H9 (cell line): ENCODE data around the gene GPATCH2. TPM values are rescaled to one million over a fixed set of nuclear protein-coding genes. Genes with fewer than 3 reads are reported as not detected.

Experiments used
- DNase-seq: peaks from one replicate; pipeline ENCODE4 v3.0.0-alpha.2; 2017
- H2AFZ ChIP-seq: one replicate; pipeline ENCODE4 v1.6.1; 2013; ENCODE audit warnings: mild to moderate bottlenecking, low read length, control low read depth, moderate library complexity
- H2AK5ac ChIP-seq: 2 replicates; pipeline ENCODE4 v1.6.1; 2013; ENCODE audit warnings: low read length, control low read depth, mixed read lengths; ENCODE audit not compliant: insufficient read length
- H2BK120ac ChIP-seq: one replicate; pipeline ENCODE4 v1.6.1; 2013; ENCODE audit warnings: low read depth, mild to moderate bottlenecking, low read length, control low read depth, inconsistent platforms; ENCODE audit not compliant: poor library complexity, severe bottlenecking
- H2BK12ac ChIP-seq: 2 replicates; pipeline ENCODE4 v1.6.1; 2013; ENCODE audit warnings: low read length, control low read depth, mixed read lengths, low read depth; ENCODE audit not compliant: insufficient read length
- H2BK15ac ChIP-seq: 2 replicates; pipeline ENCODE4 v1.6.1; 2013; ENCODE audit warnings: low read depth, low read length, control low read depth
- H2BK20ac ChIP-seq: one replicate; pipeline ENCODE4 v1.6.1; 2013; ENCODE audit warnings: low read depth, mild to moderate bottlenecking, low read length, control low read depth, inconsistent platforms; ENCODE audit not compliant: poor library complexity, severe bottlenecking
- H2BK5ac ChIP-seq: 2 replicates; pipeline ENCODE4 v1.6.1; 2013; ENCODE audit warnings: low read length, control low read depth, mixed read lengths; ENCODE audit not compliant: insufficient read length
- H3K14ac ChIP-seq: 2 replicates; pipeline ENCODE4 v1.6.1; 2013; ENCODE audit warnings: low read length, control low read depth; ENCODE audit not compliant: insufficient read depth
- H3K18ac ChIP-seq: 2 replicates; pipeline ENCODE4 v1.6.1; 2013; ENCODE audit warnings: low read depth, mild to moderate bottlenecking, mixed read lengths, low read length, control low read depth; ENCODE audit not compliant: insufficient read length
- H3K23ac ChIP-seq: 2 replicates; pipeline ENCODE4 v1.6.1; 2013; ENCODE audit warnings: low read length, control low read depth, mixed read lengths, low read depth; ENCODE audit not compliant: insufficient read length
- H3K23me2 ChIP-seq: 2 replicates; pipeline ENCODE4 v1.6.1; 2013; ENCODE audit warnings: low read depth, mild to moderate bottlenecking, mixed read lengths, low read length, control low read depth; ENCODE audit not compliant: insufficient read length, poor library complexity, severe bottlenecking
- H3K27ac ChIP-seq: 2 replicates; pipeline ENCODE4 v1.5.1; 2013; ENCODE audit warnings: low read length, control low read depth, mixed read lengths, low read depth; ENCODE audit not compliant: insufficient read length
- H3K27me3 ChIP-seq: 2 replicates; pipeline ENCODE4 v1.6.1; 2013; ENCODE audit warnings: low read length, control low read depth, inconsistent platforms; ENCODE audit not compliant: insufficient read depth
- H3K4ac ChIP-seq: 2 replicates; pipeline ENCODE4 v1.6.1; 2013; ENCODE audit warnings: low read depth, mild to moderate bottlenecking, control low read depth, inconsistent platforms, low read length, moderate library complexity
- H3K4me1 ChIP-seq: 2 replicates; pipeline ENCODE4 v1.6.1; 2013; ENCODE audit warnings: low read length, control low read depth, inconsistent platforms; ENCODE audit not compliant: insufficient read depth
- H3K4me2 ChIP-seq: 2 replicates; pipeline ENCODE4 v1.6.1; 2013; ENCODE audit warnings: low read length, control low read depth, mixed read lengths; ENCODE audit not compliant: insufficient read length, insufficient read depth
- H3K56ac ChIP-seq: 2 replicates; pipeline ENCODE4 v1.6.1; 2013; ENCODE audit warnings: low read depth, mild to moderate bottlenecking, mixed read lengths, low read length, control low read depth; ENCODE audit not compliant: insufficient read length
- H3K79me1 ChIP-seq: 2 replicates; pipeline ENCODE4 v1.6.1; 2013; ENCODE audit warnings: low read depth, mild to moderate bottlenecking, moderate library complexity, low read length, control low read depth, inconsistent platforms; ENCODE audit not compliant: insufficient read depth, poor library complexity, severe bottlenecking
- H3K79me2 ChIP-seq: 2 replicates; pipeline ENCODE4 v1.6.1; 2013; ENCODE audit warnings: low read length, control low read depth, inconsistent platforms; ENCODE audit not compliant: insufficient read depth
- H3K9ac ChIP-seq: 2 replicates; pipeline ENCODE4 v1.6.1; 2013; ENCODE audit warnings: low read length, control low read depth, mixed read lengths; ENCODE audit not compliant: insufficient read length; ENCODE audit errors: extremely low read depth
- H3K9me3 ChIP-seq: one replicate; pipeline ENCODE4 v1.6.1; 2013; ENCODE audit warnings: low read depth, low read length, inconsistent platforms; ENCODE audit not compliant: control insufficient read depth
- H3T11ph ChIP-seq: one replicate; pipeline ENCODE4 v1.6.1; 2013; ENCODE audit warnings: mild to moderate bottlenecking, low read length, control low read depth, inconsistent platforms
- H4K20me1 ChIP-seq: one replicate; pipeline ENCODE4 v1.6.1; 2013; ENCODE audit not compliant: control insufficient read depth, insufficient read length, insufficient read depth
- H4K5ac ChIP-seq: 2 replicates; pipeline ENCODE4 v1.6.1; 2013; ENCODE audit warnings: low read depth, mild to moderate bottlenecking, mixed read lengths, low read length, control low read depth; ENCODE audit not compliant: insufficient read length
- H4K8ac ChIP-seq: replicated peaks from 2 replicates; pipeline ENCODE4 v1.6.1; 2013; ENCODE audit warnings: low read length, control low read depth, mixed read lengths, low read depth; ENCODE audit not compliant: insufficient read length
- H4K91ac ChIP-seq: 2 replicates; pipeline ENCODE4 v1.6.1; 2013; ENCODE audit warnings: low read depth, mild to moderate bottlenecking, moderate library complexity, mixed read lengths, low read length, control low read depth; ENCODE audit not compliant: insufficient read length
- H3K27ac Mint-ChIP-seq, 3 experiments: 2 replicates in 2 of 3; 3 replicates in 1 of 3; pipeline ENCODE4 v1.8.0; 2020 to 2021; ENCODE audit warnings: mixed read lengths in 3 of 3, mild to moderate bottlenecking in 1 of 3, moderate library complexity in 1 of 3
- H3K27me3 Mint-ChIP-seq: 2 replicates; pipeline ENCODE4 v1.8.0; 2021; ENCODE audit warnings: low read depth, mild to moderate bottlenecking, moderate library complexity, mixed read lengths
- H3K36me3 Mint-ChIP-seq, 3 experiments: 2 replicates in 2 of 3; 3 replicates in 1 of 3; pipeline ENCODE4 v1.8.0; 2020 to 2021; ENCODE audit warnings: low read depth in 3 of 3, mixed read lengths in 3 of 3; ENCODE audit not compliant: insufficient read depth in 1 of 3
- H3K4me1 Mint-ChIP-seq, 2 experiments: 2 replicates each; pipeline ENCODE4 v1.8.0; 2020; ENCODE audit warnings: mixed read lengths in 2 of 2
- H3K4me3 Mint-ChIP-seq, 2 experiments: 2 replicates in 1 of 2; 3 replicates in 1 of 2; pipeline ENCODE4 v1.8.0; 2020 to 2021; ENCODE audit warnings: mild to moderate bottlenecking in 2 of 2, mixed read lengths in 2 of 2, moderate library complexity in 1 of 2
- H3K9me3 Mint-ChIP-seq, 2 experiments: 2 replicates in 1 of 2; 3 replicates in 1 of 2; pipeline ENCODE4 v1.8.0; 2020; ENCODE audit warnings: mild to moderate bottlenecking in 2 of 2, mixed read lengths in 2 of 2, moderate library complexity in 1 of 2
- CTCF ChIP-seq: fragments of 200-600 bp; sonication (generic); conservative IDR thresholded peaks from 3 replicates; pipeline ENCODE4 v1.8.0; 2021; ENCODE audit warnings: antibody characterized with exemption, mild to moderate bottlenecking
- WGBS: extraction: QIAGEN DNeasy Blood & Tissue Kit; methylation state at CpG from one replicate; pipeline ENCODE4 v1.1.7; 2013; ENCODE audit warnings: missing lambda C conversion rate, low lambda C conversion rate, mixed read lengths; ENCODE audit not compliant: insufficient read length; ENCODE audit errors: extremely low coverage; 5-methylcytosine and 5-hydroxymethylcytosine counted together
- total RNA-seq: library from RNA; stranded (reverse); gene quantifications from 2 replicates; pipeline ENCODE4 v1.2.1, GENCODE V29; 2021

Gene GPATCH2
- total RNA-seq, 1 experiment from 2014 or later, result 14.3 TPM

- Mint-ChIP-seq H3K27me3 (no peaks in the 10 kb centered on the region), H3K4me3 (no peak overlapping the region), H3K4me1 (peaks cover 5 to 13% of the 10 kb centered on the region in 2 experiments), H3K27ac (no peak overlapping the region), H3K9me3 (no peaks in the 10 kb centered on the region; a peak in 1 of 5 replicates), H3K36me3 (peaks cover 0 to 4% (median 0%) of the 10 kb centered on the region in 3 experiments; a peak in 1 of 7 replicates)
- Histone ChIP-seq H3K9me3 (no peaks in the 10 kb centered on the region), H2BK20ac (no peak overlapping the region), H4K5ac (no peak overlapping the region), H3K4me1 (no peaks in the 10 kb centered on the region), H2BK15ac (no peak overlapping the region), H3K27ac (no peak overlapping the region), H3K23ac (no peak overlapping the region), H4K20me1 (no peaks in the 10 kb centered on the region), H3K4ac (no peak overlapping the region), H3T11ph (no peak overlapping the region), H2AK5ac (no peak overlapping the region), H3K23me2 (no peaks in the 10 kb centered on the region), H4K8ac (no peak overlapping the region), H3K79me2 (peaks cover 5% of the 10 kb centered on the region; the same call in 1 of the 2 replicates), H2AFZ (no peak overlapping the region), H3K4me2 (no peak overlapping the region), H3K27me3 (no peaks in the 10 kb centered on the region), H3K56ac (no peak overlapping the region), H4K91ac (no peak overlapping the region), H2BK5ac (no peak overlapping the region), H2BK12ac (no peak overlapping the region), H3K14ac (no peak overlapping the region), H2BK120ac (no peak overlapping the region), H3K18ac (no peak overlapping the region), H3K9ac (no peak overlapping the region), H3K79me1 (no peaks in the 10 kb centered on the region)
- no peak for DNase-seq
- TF ChIP-seq CTCF, result no peak
- no CpG with 5 or more reads among the region's 3 CpGs for WGBS
Measured at GRCh38 chr1:217627431-217627830, 3.5 kb downstream of the GPATCH2 start.
